Raji (cell line): ENCODE data around the gene RTF1.

ENCODE experiments used
- POLR2A ChIP-seq: IDR thresholded peaks from 2 replicates; pipeline ENCODE4 v1.6.1; 2011; ENCODE audit warnings: low read depth, low read length, control low read depth; ENCODE audit not compliant: insufficient read depth

RTF1 gene

GRCh38 chr15:41480396-41481140 is 63.7 kb downstream of the RTF1 start:
- TF ChIP-seq POLR2A = no peak

GRCh38 chr15:41482110-41482877 is 65.4 kb downstream of the RTF1 start:
- no peak for TF ChIP-seq POLR2A

- no peak for TF ChIP-seq POLR2A
Measured at GRCh38 chr15:41483115-41483514, 66.2 kb downstream of the RTF1 start.

GRCh38 chr15:41483519-41483918 is 66.6 kb downstream of the RTF1 start:
- TF ChIP-seq POLR2A = no peak

GRCh38 chr15:41484937-41485625 is 68.2 kb downstream of the RTF1 start:
- no peak for TF ChIP-seq POLR2A

- no peak for TF ChIP-seq POLR2A
Measured at GRCh38 chr15:41486286-41486685, 69.4 kb downstream of the RTF1 start.

GRCh38 chr15:41487381-41487780 is 70.5 kb downstream of the RTF1 start:
- no peak for TF ChIP-seq POLR2A

- no peak for TF ChIP-seq POLR2A
Measured at GRCh38 chr15:41487802-41488201, 70.9 kb downstream of the RTF1 start.

GRCh38 chr15:41489641-41490040 is 72.7 kb downstream of the RTF1 start:
- TF ChIP-seq POLR2A = no peak

GRCh38 chr15:41490355-41490754 is 73.5 kb downstream of the RTF1 start:
- TF ChIP-seq POLR2A = no peak

- no peak for TF ChIP-seq POLR2A
Measured at GRCh38 chr15:41491889-41492288, 75.0 kb downstream of the RTF1 start.

- no peak for TF ChIP-seq POLR2A
Measured at GRCh38 chr15:41492597-41493204, 75.8 kb downstream of the RTF1 start.

- no peak for TF ChIP-seq POLR2A
Measured at GRCh38 chr15:41493205-41493901, 76.5 kb downstream of the RTF1 start, which contains the start of gene ITPKA. TSS of gene ITPKA (plus strand) at chr15:41493874. CDS start at chr15:41493928, 54 bp downstream.

- no peak for TF ChIP-seq POLR2A
Measured at GRCh38 chr15:41493902-41494189, 77.0 kb downstream of the RTF1 start.
